H9 (cell line): ENCODE measurements around the gene IL20. TPM values are rescaled to one million over a fixed set of nuclear protein-coding genes. Genes with fewer than 3 reads are reported as not detected.

ENCODE experiments used
- DNase-seq: peaks from one replicate; pipeline ENCODE4 v3.0.0-alpha.2; 2017
- H2AFZ ChIP-seq: one replicate; pipeline ENCODE4 v1.6.1; 2013; ENCODE audit warnings: mild to moderate bottlenecking, low read length, control low read depth, moderate library complexity
- H2AK5ac ChIP-seq: 2 replicates; pipeline ENCODE4 v1.6.1; 2013; ENCODE audit warnings: low read length, control low read depth, mixed read lengths; ENCODE audit not compliant: insufficient read length
- H2BK120ac ChIP-seq: one replicate; pipeline ENCODE4 v1.6.1; 2013; ENCODE audit warnings: low read depth, mild to moderate bottlenecking, low read length, control low read depth, inconsistent platforms; ENCODE audit not compliant: poor library complexity, severe bottlenecking
- H2BK12ac ChIP-seq: 2 replicates; pipeline ENCODE4 v1.6.1; 2013; ENCODE audit warnings: low read length, control low read depth, mixed read lengths, low read depth; ENCODE audit not compliant: insufficient read length
- H2BK15ac ChIP-seq: 2 replicates; pipeline ENCODE4 v1.6.1; 2013; ENCODE audit warnings: low read depth, low read length, control low read depth
- H2BK20ac ChIP-seq: one replicate; pipeline ENCODE4 v1.6.1; 2013; ENCODE audit warnings: low read depth, mild to moderate bottlenecking, low read length, control low read depth, inconsistent platforms; ENCODE audit not compliant: poor library complexity, severe bottlenecking
- H2BK5ac ChIP-seq: 2 replicates; pipeline ENCODE4 v1.6.1; 2013; ENCODE audit warnings: low read length, control low read depth, mixed read lengths; ENCODE audit not compliant: insufficient read length
- H3K14ac ChIP-seq: 2 replicates; pipeline ENCODE4 v1.6.1; 2013; ENCODE audit warnings: low read length, control low read depth; ENCODE audit not compliant: insufficient read depth
- H3K18ac ChIP-seq: 2 replicates; pipeline ENCODE4 v1.6.1; 2013; ENCODE audit warnings: low read depth, mild to moderate bottlenecking, mixed read lengths, low read length, control low read depth; ENCODE audit not compliant: insufficient read length
- H3K23ac ChIP-seq: 2 replicates; pipeline ENCODE4 v1.6.1; 2013; ENCODE audit warnings: low read length, control low read depth, mixed read lengths, low read depth; ENCODE audit not compliant: insufficient read length
- H3K23me2 ChIP-seq: 2 replicates; pipeline ENCODE4 v1.6.1; 2013; ENCODE audit warnings: low read depth, mild to moderate bottlenecking, mixed read lengths, low read length, control low read depth; ENCODE audit not compliant: insufficient read length, poor library complexity, severe bottlenecking
- H3K27ac ChIP-seq: 2 replicates; pipeline ENCODE4 v1.5.1; 2013; ENCODE audit warnings: low read length, control low read depth, mixed read lengths, low read depth; ENCODE audit not compliant: insufficient read length
- H3K27me3 ChIP-seq: 2 replicates; pipeline ENCODE4 v1.6.1; 2013; ENCODE audit warnings: low read length, control low read depth, inconsistent platforms; ENCODE audit not compliant: insufficient read depth
- H3K4ac ChIP-seq: 2 replicates; pipeline ENCODE4 v1.6.1; 2013; ENCODE audit warnings: low read depth, mild to moderate bottlenecking, control low read depth, inconsistent platforms, low read length, moderate library complexity
- H3K4me1 ChIP-seq: 2 replicates; pipeline ENCODE4 v1.6.1; 2013; ENCODE audit warnings: low read length, control low read depth, inconsistent platforms; ENCODE audit not compliant: insufficient read depth
- H3K4me2 ChIP-seq: 2 replicates; pipeline ENCODE4 v1.6.1; 2013; ENCODE audit warnings: low read length, control low read depth, mixed read lengths; ENCODE audit not compliant: insufficient read length, insufficient read depth
- H3K56ac ChIP-seq: 2 replicates; pipeline ENCODE4 v1.6.1; 2013; ENCODE audit warnings: low read depth, mild to moderate bottlenecking, mixed read lengths, low read length, control low read depth; ENCODE audit not compliant: insufficient read length
- H3K79me1 ChIP-seq: 2 replicates; pipeline ENCODE4 v1.6.1; 2013; ENCODE audit warnings: low read depth, mild to moderate bottlenecking, moderate library complexity, low read length, control low read depth, inconsistent platforms; ENCODE audit not compliant: insufficient read depth, poor library complexity, severe bottlenecking
- H3K79me2 ChIP-seq: 2 replicates; pipeline ENCODE4 v1.6.1; 2013; ENCODE audit warnings: low read length, control low read depth, inconsistent platforms; ENCODE audit not compliant: insufficient read depth
- H3K9ac ChIP-seq: 2 replicates; pipeline ENCODE4 v1.6.1; 2013; ENCODE audit warnings: low read length, control low read depth, mixed read lengths; ENCODE audit not compliant: insufficient read length; ENCODE audit errors: extremely low read depth
- H3K9me3 ChIP-seq: one replicate; pipeline ENCODE4 v1.6.1; 2013; ENCODE audit warnings: low read depth, low read length, inconsistent platforms; ENCODE audit not compliant: control insufficient read depth
- H3T11ph ChIP-seq: one replicate; pipeline ENCODE4 v1.6.1; 2013; ENCODE audit warnings: mild to moderate bottlenecking, low read length, control low read depth, inconsistent platforms
- H4K20me1 ChIP-seq: one replicate; pipeline ENCODE4 v1.6.1; 2013; ENCODE audit not compliant: control insufficient read depth, insufficient read length, insufficient read depth
- H4K5ac ChIP-seq: 2 replicates; pipeline ENCODE4 v1.6.1; 2013; ENCODE audit warnings: low read depth, mild to moderate bottlenecking, mixed read lengths, low read length, control low read depth; ENCODE audit not compliant: insufficient read length
- H4K8ac ChIP-seq: replicated peaks from 2 replicates; pipeline ENCODE4 v1.6.1; 2013; ENCODE audit warnings: low read length, control low read depth, mixed read lengths, low read depth; ENCODE audit not compliant: insufficient read length
- H4K91ac ChIP-seq: 2 replicates; pipeline ENCODE4 v1.6.1; 2013; ENCODE audit warnings: low read depth, mild to moderate bottlenecking, moderate library complexity, mixed read lengths, low read length, control low read depth; ENCODE audit not compliant: insufficient read length
- H3K27ac Mint-ChIP-seq, 3 experiments: 2 replicates in 2 of 3; 3 replicates in 1 of 3; pipeline ENCODE4 v1.8.0; 2020 to 2021; ENCODE audit warnings: mixed read lengths in 3 of 3, mild to moderate bottlenecking in 1 of 3, moderate library complexity in 1 of 3
- H3K27me3 Mint-ChIP-seq: 2 replicates; pipeline ENCODE4 v1.8.0; 2021; ENCODE audit warnings: low read depth, mild to moderate bottlenecking, moderate library complexity, mixed read lengths
- H3K36me3 Mint-ChIP-seq, 3 experiments: 2 replicates in 2 of 3; 3 replicates in 1 of 3; pipeline ENCODE4 v1.8.0; 2020 to 2021; ENCODE audit warnings: low read depth in 3 of 3, mixed read lengths in 3 of 3; ENCODE audit not compliant: insufficient read depth in 1 of 3
- H3K4me1 Mint-ChIP-seq, 2 experiments: 2 replicates each; pipeline ENCODE4 v1.8.0; 2020; ENCODE audit warnings: mixed read lengths in 2 of 2
- H3K4me3 Mint-ChIP-seq, 2 experiments: 2 replicates in 1 of 2; 3 replicates in 1 of 2; pipeline ENCODE4 v1.8.0; 2020 to 2021; ENCODE audit warnings: mild to moderate bottlenecking in 2 of 2, mixed read lengths in 2 of 2, moderate library complexity in 1 of 2
- H3K9me3 Mint-ChIP-seq, 2 experiments: 2 replicates in 1 of 2; 3 replicates in 1 of 2; pipeline ENCODE4 v1.8.0; 2020; ENCODE audit warnings: mild to moderate bottlenecking in 2 of 2, mixed read lengths in 2 of 2, moderate library complexity in 1 of 2
- CTCF ChIP-seq: fragments of 200-600 bp; sonication (generic); conservative IDR thresholded peaks from 3 replicates; pipeline ENCODE4 v1.8.0; 2021; ENCODE audit warnings: antibody characterized with exemption, mild to moderate bottlenecking
- WGBS: extraction: QIAGEN DNeasy Blood & Tissue Kit; methylation state at CpG from one replicate; pipeline ENCODE4 v1.1.7; 2013; ENCODE audit warnings: missing lambda C conversion rate, low lambda C conversion rate, mixed read lengths; ENCODE audit not compliant: insufficient read length; ENCODE audit errors: extremely low coverage; 5-methylcytosine and 5-hydroxymethylcytosine counted together
- total RNA-seq: library from RNA; stranded (reverse); gene quantifications from 2 replicates; pipeline ENCODE4 v1.2.1, GENCODE V29; 2021

Gene IL20
- total RNA-seq, 1 experiment from 2014 or later, result not detected

- Histone ChIP-seq H4K91ac (no peak overlapping the region), H2BK5ac (no peak overlapping the region), H4K5ac (no peak overlapping the region), H3K79me1 (no peaks in the 10 kb centered on the region), H2AK5ac (no peak overlapping the region), H3K9ac (no peak overlapping the region), H2AFZ (no peak overlapping the region), H3K79me2 (no peaks in the 10 kb centered on the region), H3K4ac (no peak overlapping the region), H4K20me1 (no peaks in the 10 kb centered on the region), H4K8ac (no peak overlapping the region), H3K14ac (no peak overlapping the region), H3T11ph (no peak overlapping the region), H3K27ac (no peak overlapping the region), H2BK12ac (no peak overlapping the region), H3K27me3 (no peaks in the 10 kb centered on the region), H3K4me2 (no peak overlapping the region), H3K4me1 (no peaks in the 10 kb centered on the region), H2BK15ac (no peak overlapping the region), H2BK120ac (no peak overlapping the region), H3K23me2 (peaks cover 2% of the 10 kb centered on the region), H3K56ac (no peak overlapping the region), H3K23ac (no peak overlapping the region), H2BK20ac (no peak overlapping the region), H3K18ac (no peak overlapping the region), H3K9me3 (no peaks in the 10 kb centered on the region)
- TF ChIP-seq CTCF, result no peak
- Mint-ChIP-seq H3K4me1 (no peaks in the 10 kb centered on the region), H3K27ac (no peak overlapping the region), H3K9me3 (no peaks in the 10 kb centered on the region), H3K36me3 (no peaks in the 10 kb centered on the region), H3K4me3 (no peak overlapping the region), H3K27me3 (peaks cover 4% of the 10 kb centered on the region)
- no CpG with 5 or more reads among the region's 4 CpGs for WGBS
- no peak for DNase-seq
Measured at GRCh38 chr1:206839006-206839560, 26.3 kb upstream of the IL20 start.
